Keratinocyte (primary cell): ENCODE data around the gene DNAJC9. TPM values are rescaled to one million over a fixed set of nuclear protein-coding genes. Genes with fewer than 3 reads are reported as not detected.

ENCODE experiments used
- DNase-seq: peaks from one replicate; pipeline ENCODE4 v3.0.0-alpha.2; 2011; ENCODE audit warnings: low read depth, missing footprints, low spot score
- FAIRE-seq: peaks from 2 replicates; lab custom pipeline; 2011; peaks lifted over from hg19 to GRCh38; lab: Jason Lieb, UNC
- H2AFZ ChIP-seq: 2 replicates; pipeline ENCODE4 v1.6.0; 2012; ENCODE audit warnings: low read length, control low read depth, inconsistent platforms; ENCODE audit not compliant: control insufficient read depth
- H3K27ac ChIP-seq: 2 replicates; pipeline ENCODE4 v1.5.1; 2011; ENCODE audit warnings: low read length; ENCODE audit not compliant: control insufficient read depth, insufficient read depth
- H3K27me3 ChIP-seq: 3 replicates; pipeline ENCODE4 v1.6.0; 2011; ENCODE audit warnings: low read length; ENCODE audit not compliant: control insufficient read depth, insufficient read depth; ENCODE audit errors: extremely low read depth
- H3K36me3 ChIP-seq, 2 experiments: 2 replicates in 1 of 2; 3 replicates in 1 of 2; pipeline ENCODE4 v1.5.1; 2011; ENCODE audit warnings: low read length in 2 of 2, mild to moderate bottlenecking in 1 of 2; ENCODE audit not compliant: control insufficient read depth in 2 of 2, insufficient read depth in 2 of 2; ENCODE audit errors: extremely low read depth in 1 of 2
- H3K4me1 ChIP-seq: 3 replicates; pipeline ENCODE4 v1.5.1; 2011; ENCODE audit warnings: low read length; ENCODE audit not compliant: control insufficient read depth, insufficient read depth; ENCODE audit errors: extremely low read depth
- H3K4me2 ChIP-seq: 3 replicates; pipeline ENCODE4 v1.6.0; 2011; ENCODE audit warnings: low read depth, low read length; ENCODE audit not compliant: control insufficient read depth, insufficient read depth; ENCODE audit errors: extremely low read depth
- H3K4me3 ChIP-seq, 3 experiments: fragments of 200-600 bp in 1 of 3; sonication (generic) in 1 of 3; 2 replicates in 2 of 3; 3 replicates in 1 of 3; pipeline ENCODE4 v1.5.1; 2011 to 2016; ENCODE audit warnings: low read length in 3 of 3, mild to moderate bottlenecking in 3 of 3, control low read depth in 2 of 3, inconsistent platforms in 1 of 3, low read depth in 1 of 3, mixed read lengths in 1 of 3, mixed run types in 1 of 3, moderate library complexity in 1 of 3; ENCODE audit not compliant: control insufficient read depth in 2 of 3, insufficient read depth in 2 of 3; ENCODE audit errors: extremely low read depth in 1 of 3
- H3K79me2 ChIP-seq: 2 replicates; pipeline ENCODE4 v1.6.0; 2012; ENCODE audit warnings: low read length; ENCODE audit not compliant: control insufficient read depth, insufficient read depth
- H3K9ac ChIP-seq: 3 replicates; pipeline ENCODE4 v1.6.0; 2011; ENCODE audit warnings: low read length; ENCODE audit not compliant: control insufficient read depth, insufficient read depth; ENCODE audit errors: extremely low read depth
- H3K9me1 ChIP-seq: 3 replicates; pipeline ENCODE4 v1.6.0; 2011; ENCODE audit warnings: low read length; ENCODE audit not compliant: control insufficient read depth, insufficient read depth; ENCODE audit errors: extremely low read depth
- H3K9me3 ChIP-seq: 2 replicates; pipeline ENCODE4 v1.5.1; 2012; ENCODE audit warnings: low read depth, low read length; ENCODE audit not compliant: control insufficient read depth
- H4K20me1 ChIP-seq: 3 replicates; pipeline ENCODE4 v1.6.0; 2011; ENCODE audit warnings: low read length; ENCODE audit not compliant: control insufficient read depth, insufficient read depth; ENCODE audit errors: extremely low read depth
- EZH2 ChIP-seq: IDR thresholded peaks from one replicate; pipeline ENCODE4 v1.6.1; 2012; ENCODE audit warnings: inconsistent platforms, mild to moderate bottlenecking, low read length, moderate library complexity
- dilution Hi-C: fragments of 300-500 bp; cut with MboI; formaldehyde crosslinking; loops from one replicate; pipeline ENCODE4 v1.7.0; 2020; ENCODE audit warnings: low sequenced_read_pairs; ENCODE audit not compliant: extremely low pct_ligation_motif_present
- polyA plus RNA-seq, 5 experiments: library from polyadenylated mRNA; depleted of rRNA in 3 of 5; stranded (reverse) in 3 of 5; stranded (forward) in 1 of 5; unstranded in 1 of 5; fragments of >200 nt; gene quantifications; 1 replicate in 1 of 5; 2 replicates in 3 of 5; 3 replicates in 1 of 5; pipeline versions ENCODE4 v1.2.1 to v1.2.3, GENCODE V29; 2011 to 2012; ENCODE audit warnings: missing spikeins in 2 of 5, low read depth in 1 of 5, low replicate concordance in 1 of 5
- TF ChIP-seq, protein P1 (sequence below), 3 experiments: IDR thresholded peaks in 1 of 3; conservative IDR thresholded peaks in 1 of 3; optimal IDR thresholded peaks in 1 of 3; 2 replicates in 2 of 3; 3 replicates in 1 of 3; pipeline versions ENCODE3 to v1.5.1; 2011; ENCODE audit warnings: low read length in 3 of 3, mild to moderate bottlenecking in 3 of 3, moderate library complexity in 2 of 3, control low read depth in 1 of 3, inconsistent platforms in 1 of 3; ENCODE audit not compliant: insufficient read depth in 2 of 3; ENCODE audit errors: extremely low read depth in 1 of 3

The DNAJC9 gene
- polyA plus RNA-seq, 1 donor (not counting 4 experiments of a cell fraction or from before 2014, with no cell fraction given): 23.3 TPM

GRCh38 chr10:73244866-73245477 is 2.1 kb downstream of the DNAJC9 start:
- Histone ChIP-seq H3K27ac (no peak overlapping the region), H3K9me3 (no peaks in the 10 kb centered on the region), H3K4me3 (peak overlapping the region in 2 of 3 experiments; percentile 86 to 96), H2AFZ (no peak overlapping the region), H4K20me1 (no peaks in the 10 kb centered on the region), H3K4me1 (peaks cover 28% of the 10 kb centered on the region), H3K79me2 (peaks cover 37% of the 10 kb centered on the region), H3K9me1 (no peaks in the 10 kb centered on the region), H3K27me3 (no peaks in the 10 kb centered on the region), H3K9ac (peak overlapping the region; percentile 19), H3K36me3 (peaks cover 17 to 34% of the 10 kb centered on the region in 2 experiments), H3K4me2 (peak overlapping the region; percentile 96)
- dilution Hi-C loops: no loop called here
- FAIRE-seq: no peak
- DNase-seq: no peak
- TF ChIP-seq, protein P1, sequence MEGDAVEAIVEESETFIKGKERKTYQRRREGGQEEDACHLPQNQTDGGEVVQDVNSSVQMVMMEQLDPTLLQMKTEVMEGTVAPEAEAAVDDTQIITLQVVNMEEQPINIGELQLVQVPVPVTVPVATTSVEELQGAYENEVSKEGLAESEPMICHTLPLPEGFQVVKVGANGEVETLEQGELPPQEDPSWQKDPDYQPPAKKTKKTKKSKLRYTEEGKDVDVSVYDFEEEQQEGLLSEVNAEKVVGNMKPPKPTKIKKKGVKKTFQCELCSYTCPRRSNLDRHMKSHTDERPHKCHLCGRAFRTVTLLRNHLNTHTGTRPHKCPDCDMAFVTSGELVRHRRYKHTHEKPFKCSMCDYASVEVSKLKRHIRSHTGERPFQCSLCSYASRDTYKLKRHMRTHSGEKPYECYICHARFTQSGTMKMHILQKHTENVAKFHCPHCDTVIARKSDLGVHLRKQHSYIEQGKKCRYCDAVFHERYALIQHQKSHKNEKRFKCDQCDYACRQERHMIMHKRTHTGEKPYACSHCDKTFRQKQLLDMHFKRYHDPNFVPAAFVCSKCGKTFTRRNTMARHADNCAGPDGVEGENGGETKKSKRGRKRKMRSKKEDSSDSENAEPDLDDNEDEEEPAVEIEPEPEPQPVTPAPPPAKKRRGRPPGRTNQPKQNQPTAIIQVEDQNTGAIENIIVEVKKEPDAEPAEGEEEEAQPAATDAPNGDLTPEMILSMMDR (optimal IDR thresholded peaks at IDR 0.05 in 1 of 3, IDR thresholded peaks at IDR 0.05 in 1 of 3, conservative IDR thresholded peaks at IDR 0.05 in 1 of 3; ENCODE audit: extremely low read depth in 1 of 3, insufficient read depth in 2 of 3, low read length in 3 of 3): no peak
- TF ChIP-seq EZH2: no peak

DNA sequence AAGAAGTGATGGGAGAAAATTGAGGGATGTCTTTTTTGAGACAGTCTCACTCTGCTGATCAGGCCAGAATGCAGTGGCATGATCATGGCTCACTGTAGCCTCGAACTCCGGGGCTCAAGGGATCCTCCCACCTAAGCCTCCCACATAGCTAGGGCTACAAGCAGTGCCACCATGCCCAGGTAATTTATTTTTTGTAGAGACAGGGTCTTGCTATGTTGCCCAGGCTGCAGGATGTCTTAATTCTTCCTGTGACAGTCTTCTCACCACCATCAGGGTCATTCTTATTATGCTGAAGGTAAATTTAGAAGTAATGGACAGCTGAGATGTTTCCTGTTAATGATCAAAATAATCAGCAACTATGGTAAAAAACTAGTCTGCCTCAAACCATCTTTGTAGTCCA is 7.1 kb downstream of the DNAJC9 start:
- peaks cover 19 to 20% of the 10 kb centered on the region in 2 experiments for H3K36me3 ChIP-seq
- dilution Hi-C loops: no loop called here

More for the DNA sequence above, 7.1 kb downstream of the DNAJC9 start:
- H3K4me3 ChIP-seq: no peak overlapping the region
- no peak overlapping the region for H3K4me2 ChIP-seq
- H3K9me3 ChIP-seq: no peaks in the 10 kb centered on the region
- H2AFZ ChIP-seq: no peak overlapping the region
- TF ChIP-seq, protein P1 (optimal IDR thresholded peaks at IDR 0.05 in 1 of 3, IDR thresholded peaks at IDR 0.05 in 1 of 3, conservative IDR thresholded peaks at IDR 0.05 in 1 of 3; ENCODE audit: extremely low read depth in 1 of 3, insufficient read depth in 2 of 3, low read length in 3 of 3): no peak
- no peak for TF ChIP-seq EZH2
- H3K9ac ChIP-seq: no peak overlapping the region
- no peaks in the 10 kb centered on the region for H4K20me1 ChIP-seq
- H3K9me1 ChIP-seq: no peaks in the 10 kb centered on the region
- H3K27me3 ChIP-seq: no peaks in the 10 kb centered on the region
- no peak overlapping the region for H3K27ac ChIP-seq
- DNase-seq (no peak), FAIRE-seq (no peak)
- peaks cover 10% of the 10 kb centered on the region for H3K4me1 ChIP-seq
- peaks cover 11% of the 10 kb centered on the region for H3K79me2 ChIP-seq
